ACC112 (cell line): ENCODE measurements around the gene PNKP.

ENCODE experiments used
- H2AFZ ChIP-seq: fragments of 200-600 bp; sonication (generic); one replicate; pipeline ENCODE4 v1.6.0; 2017; ENCODE audit warnings: antibody characterized with exemption, low read length; ENCODE audit not compliant: unreplicated experiment
- H3K27ac ChIP-seq: fragments of 200-600 bp; sonication (generic); 2 replicates; pipeline ENCODE4 v1.5.1; 2014; ENCODE audit warnings: low read depth, mild to moderate bottlenecking, antibody characterized with exemption, low read length, moderate library complexity
- H3K27me3 ChIP-seq: fragments of 200-600 bp; sonication (generic); 2 replicates; pipeline ENCODE4 v1.6.1; 2014; ENCODE audit warnings: mild to moderate bottlenecking, antibody characterized with exemption, low read length, moderate library complexity, mixed read lengths; ENCODE audit not compliant: insufficient read depth
- H3K36me3 ChIP-seq: fragments of 200-600 bp; sonication (generic); 2 replicates; pipeline ENCODE4 v1.6.1; 2016; ENCODE audit warnings: mild to moderate bottlenecking, antibody characterized with exemption, low read length, moderate library complexity, mixed read lengths; ENCODE audit not compliant: insufficient read depth
- H3K4me1 ChIP-seq: fragments of 200-600 bp; sonication (generic); one replicate; pipeline ENCODE4 v1.6.1; 2016; ENCODE audit warnings: low read length, mixed read lengths; ENCODE audit not compliant: insufficient read depth, unreplicated experiment, control insufficient read depth
- H3K4me3 ChIP-seq: fragments of 200-600 bp; sonication (generic); 2 replicates; pipeline ENCODE4 v1.5.1; 2014; ENCODE audit warnings: mild to moderate bottlenecking, low read depth, low read length
- H3K79me2 ChIP-seq: fragments of 200-600 bp; sonication (generic); one replicate; pipeline ENCODE4 v1.6.0; 2016; ENCODE audit warnings: low read length; ENCODE audit not compliant: control insufficient read depth, unreplicated experiment, insufficient read depth

Gene PNKP

GRCh38 chr19:49904136-49904535, 36.8 kb upstream of the PNKP start:
- Histone ChIP-seq H2AFZ (no peak overlapping the region), H3K4me1 (no peaks in the 10 kb centered on the region), H3K27ac (no peak overlapping the region), H3K4me3 (no peak overlapping the region), H3K27me3 (no peaks in the 10 kb centered on the region), H3K79me2 (no peaks in the 10 kb centered on the region), H3K36me3 (no peaks in the 10 kb centered on the region)

GRCh38 chr19:49896863-49897621, 29.7 kb upstream of the PNKP start, which contains the start of gene IL4I1:
IL4I1 (minus strand) TSS chr19:49896887; CDS start chr19:49896160, 727 bp downstream.
- Histone ChIP-seq H2AFZ (peak within 1 kb of the TSS; percentile 14), H3K4me1 (peaks cover 12% of the 10 kb centered on the region), H3K4me3 (peak within 1 kb of the TSS; percentile 29; the same call in 1 of the 2 replicates)

GRCh38 chr19:49895566-49896297, 28.4 kb upstream of the PNKP start:
- no peaks in the 10 kb centered on the region for H3K36me3 ChIP-seq
- no peak overlapping the region for H2AFZ ChIP-seq
- H3K4me3 ChIP-seq = no peak overlapping the region
- H3K79me2 ChIP-seq = no peaks in the 10 kb centered on the region
- no peak overlapping the region for H3K27ac ChIP-seq
- H3K4me1 ChIP-seq = peaks cover 12% of the 10 kb centered on the region
- H3K27me3 ChIP-seq = no peaks in the 10 kb centered on the region

More at GRCh38 chr19:49896863-49897621, 29.7 kb upstream of the PNKP start, which contains the start of gene IL4I1:
- Histone ChIP-seq H3K27me3 (no peaks in the 10 kb centered on the region), H3K79me2 (no peaks in the 10 kb centered on the region), H3K27ac (peak within 1 kb of the TSS; percentile 72; the same call in 1 of the 2 replicates), H3K36me3 (no peaks in the 10 kb centered on the region)

- Histone ChIP-seq H3K79me2 (no peaks in the 10 kb centered on the region), H3K36me3 (no peaks in the 10 kb centered on the region), H3K4me3 (no peak overlapping the region), H2AFZ (no peak overlapping the region), H3K27me3 (no peaks in the 10 kb centered on the region), H3K4me1 (peaks cover 12% of the 10 kb centered on the region), H3K27ac (no peak overlapping the region)
These were observed 27.6 kb upstream of the PNKP start for GRCh38 chr19:49894879-49895565.

GRCh38 chr19:49894011-49894664, 26.8 kb upstream of the PNKP start:
- no peak overlapping the region for H3K27ac ChIP-seq
- no peak overlapping the region for H3K4me3 ChIP-seq
- no peaks in the 10 kb centered on the region for H3K79me2 ChIP-seq
- H3K27me3 ChIP-seq = no peaks in the 10 kb centered on the region
- H2AFZ ChIP-seq = no peak overlapping the region
- peaks cover 12% of the 10 kb centered on the region for H3K4me1 ChIP-seq
- H3K36me3 ChIP-seq = no peaks in the 10 kb centered on the region

- Histone ChIP-seq H2AFZ (no peak overlapping the region), H3K36me3 (no peaks in the 10 kb centered on the region), H3K27ac (no peak overlapping the region), H3K4me1 (peaks cover 12% of the 10 kb centered on the region), H3K79me2 (no peaks in the 10 kb centered on the region), H3K4me3 (no peak overlapping the region), H3K27me3 (no peaks in the 10 kb centered on the region)
These were observed 25.3 kb upstream of the PNKP start for GRCh38 chr19:49892716-49893115.

- Histone ChIP-seq H3K79me2 (no peaks in the 10 kb centered on the region), H3K4me1 (no peaks in the 10 kb centered on the region), H2AFZ (no peak overlapping the region), H3K4me3 (no peak overlapping the region), H3K27ac (no peak overlapping the region), H3K27me3 (no peaks in the 10 kb centered on the region), H3K36me3 (no peaks in the 10 kb centered on the region)
These were observed 24.0 kb upstream of the PNKP start for GRCh38 chr19:49891393-49891792.

GRCh38 chr19:49890349-49891311, 23.3 kb upstream of the PNKP start:
- Histone ChIP-seq H2AFZ (no peak overlapping the region), H3K27ac (no peak overlapping the region), H3K27me3 (no peaks in the 10 kb centered on the region), H3K4me1 (no peaks in the 10 kb centered on the region), H3K79me2 (no peaks in the 10 kb centered on the region), H3K4me3 (peak overlapping the region; percentile 70), H3K36me3 (no peaks in the 10 kb centered on the region)

GRCh38 chr19:49889687-49890348, 22.4 kb upstream of the PNKP start:
- Histone ChIP-seq H2AFZ (no peak overlapping the region), H3K36me3 (no peaks in the 10 kb centered on the region), H3K27me3 (no peaks in the 10 kb centered on the region), H3K4me3 (peak overlapping the region; percentile 70), H3K79me2 (no peaks in the 10 kb centered on the region), H3K4me1 (no peaks in the 10 kb centered on the region), H3K27ac (no peak overlapping the region)
